Neural progenitor cell (in vitro differentiated cells): ENCODE measurements around the gene NUDT8.

Experiments used
- EZH2 ChIP-seq: fragments of 200-600 bp; sonication (generic); IDR thresholded peaks from 2 replicates; pipeline ENCODE4 v1.6.1; 2017; ENCODE audit warnings: antibody characterized with exemption, mild to moderate bottlenecking, moderate library complexity
- EZH2phosphoT487 ChIP-seq: fragments of 200-600 bp; sonication (generic); IDR thresholded peaks from 2 replicates; pipeline ENCODE4 v1.6.1; 2017; ENCODE audit warnings: antibody characterized with exemption
- TF ChIP-seq, protein P1 (sequence below): fragments of 200-600 bp; sonication (generic); IDR thresholded peaks from 2 replicates; pipeline ENCODE4 v1.5.1; 2017; ENCODE audit warnings: antibody characterized with exemption, mild to moderate bottlenecking

DNA sequence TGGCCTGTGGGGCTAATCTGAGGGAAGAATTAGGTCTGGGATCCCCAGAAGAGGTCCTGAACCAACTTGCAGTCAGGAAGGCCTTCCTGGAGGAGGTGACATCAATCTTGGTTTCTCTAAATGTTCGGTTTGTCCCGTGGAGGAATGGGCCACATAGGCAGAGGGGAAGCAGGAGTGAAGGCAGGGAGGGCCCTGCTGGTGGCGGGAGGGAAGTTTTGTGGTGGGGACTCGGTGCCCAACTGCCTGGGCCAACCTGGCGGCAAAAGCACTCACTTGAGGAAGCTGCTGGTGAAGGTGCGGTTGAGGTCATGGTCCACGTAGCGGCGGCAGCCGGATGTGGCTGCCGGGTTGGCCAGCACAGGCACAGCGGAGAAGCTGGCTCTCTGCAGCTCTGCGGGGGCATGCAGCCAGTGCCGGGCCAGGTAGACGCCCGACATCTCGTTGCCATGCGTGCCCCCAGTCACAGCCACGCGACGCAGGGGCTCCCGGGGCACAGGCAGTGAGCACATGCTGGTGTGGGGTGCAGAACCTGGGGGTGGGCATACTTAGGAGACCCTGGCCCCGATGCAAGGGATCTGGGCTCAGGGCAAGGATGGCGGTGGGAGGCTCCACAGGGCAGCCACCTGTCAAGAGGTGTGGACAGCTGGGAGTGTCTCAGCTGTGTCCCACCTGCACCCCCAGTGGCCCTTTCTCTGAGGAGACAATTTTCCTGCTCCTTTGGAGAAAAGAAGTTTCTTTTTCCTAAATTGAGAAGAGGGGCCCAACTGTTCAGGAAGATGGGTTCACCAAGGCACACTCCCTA, 17.0 kb upstream of the NUDT8 start:
- TF ChIP-seq EZH2 (no peak), EZH2phosphoT487 (no peak)
- TF ChIP-seq, protein P1, sequence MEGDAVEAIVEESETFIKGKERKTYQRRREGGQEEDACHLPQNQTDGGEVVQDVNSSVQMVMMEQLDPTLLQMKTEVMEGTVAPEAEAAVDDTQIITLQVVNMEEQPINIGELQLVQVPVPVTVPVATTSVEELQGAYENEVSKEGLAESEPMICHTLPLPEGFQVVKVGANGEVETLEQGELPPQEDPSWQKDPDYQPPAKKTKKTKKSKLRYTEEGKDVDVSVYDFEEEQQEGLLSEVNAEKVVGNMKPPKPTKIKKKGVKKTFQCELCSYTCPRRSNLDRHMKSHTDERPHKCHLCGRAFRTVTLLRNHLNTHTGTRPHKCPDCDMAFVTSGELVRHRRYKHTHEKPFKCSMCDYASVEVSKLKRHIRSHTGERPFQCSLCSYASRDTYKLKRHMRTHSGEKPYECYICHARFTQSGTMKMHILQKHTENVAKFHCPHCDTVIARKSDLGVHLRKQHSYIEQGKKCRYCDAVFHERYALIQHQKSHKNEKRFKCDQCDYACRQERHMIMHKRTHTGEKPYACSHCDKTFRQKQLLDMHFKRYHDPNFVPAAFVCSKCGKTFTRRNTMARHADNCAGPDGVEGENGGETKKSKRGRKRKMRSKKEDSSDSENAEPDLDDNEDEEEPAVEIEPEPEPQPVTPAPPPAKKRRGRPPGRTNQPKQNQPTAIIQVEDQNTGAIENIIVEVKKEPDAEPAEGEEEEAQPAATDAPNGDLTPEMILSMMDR = no peak
